ENCODE measurements around the gene NRCAM.

Gene NRCAM

DNA sequence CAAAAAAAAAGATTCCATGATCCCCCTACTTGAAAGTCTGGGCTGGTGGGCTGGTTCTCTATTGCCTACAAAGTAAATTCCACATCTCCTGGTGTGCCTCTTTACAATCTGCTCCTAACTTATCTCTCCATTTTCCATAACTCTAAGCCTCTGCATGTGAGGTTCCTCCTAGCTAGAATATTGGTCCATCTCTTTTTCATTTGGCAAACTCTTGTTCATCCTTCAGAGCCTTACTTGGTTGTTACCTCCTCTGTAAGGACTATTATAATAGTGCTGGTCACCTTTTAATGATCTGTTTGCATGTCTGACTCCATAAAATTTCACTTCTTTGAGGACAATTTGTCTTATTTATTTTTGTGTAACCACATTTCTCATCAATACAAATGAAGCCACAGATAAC lies 1.6 kb upstream of the NRCAM start:
- no peak for DNase-seq

DNA sequence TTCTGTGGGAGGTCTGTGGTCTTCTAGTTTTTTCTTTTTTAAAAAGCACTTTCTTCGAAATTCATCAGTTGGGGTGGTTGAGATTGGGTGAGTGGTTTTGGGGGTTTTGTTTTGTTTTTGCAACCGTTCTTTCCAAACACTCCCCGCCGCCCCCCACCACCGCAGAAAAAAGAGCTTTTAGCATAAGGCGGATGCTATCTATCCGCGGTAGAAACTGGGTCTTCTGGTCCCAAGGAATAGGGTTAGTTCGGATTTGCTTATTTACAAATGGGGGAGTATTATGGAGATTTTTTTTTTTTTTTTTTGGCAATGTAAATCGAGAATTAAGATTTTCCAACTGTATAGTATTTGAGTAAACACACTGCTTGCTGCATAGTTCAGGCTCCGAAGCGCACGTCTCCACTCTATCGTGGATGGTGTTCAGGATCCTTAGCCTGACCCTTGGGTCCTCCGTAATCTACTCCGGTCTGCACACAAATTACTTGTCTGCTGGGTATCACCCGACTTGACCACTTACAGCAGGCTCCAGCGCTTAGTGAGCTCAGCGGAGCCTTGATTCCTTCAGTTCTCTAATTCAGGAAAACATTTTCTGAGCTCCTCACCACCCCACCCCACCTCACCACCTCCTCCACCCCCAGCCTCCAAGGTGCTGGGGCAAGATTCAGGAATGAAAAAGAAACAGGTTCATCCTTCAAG lies 757 bp upstream of the NRCAM start:
- DNase-seq = no peak

DNA sequence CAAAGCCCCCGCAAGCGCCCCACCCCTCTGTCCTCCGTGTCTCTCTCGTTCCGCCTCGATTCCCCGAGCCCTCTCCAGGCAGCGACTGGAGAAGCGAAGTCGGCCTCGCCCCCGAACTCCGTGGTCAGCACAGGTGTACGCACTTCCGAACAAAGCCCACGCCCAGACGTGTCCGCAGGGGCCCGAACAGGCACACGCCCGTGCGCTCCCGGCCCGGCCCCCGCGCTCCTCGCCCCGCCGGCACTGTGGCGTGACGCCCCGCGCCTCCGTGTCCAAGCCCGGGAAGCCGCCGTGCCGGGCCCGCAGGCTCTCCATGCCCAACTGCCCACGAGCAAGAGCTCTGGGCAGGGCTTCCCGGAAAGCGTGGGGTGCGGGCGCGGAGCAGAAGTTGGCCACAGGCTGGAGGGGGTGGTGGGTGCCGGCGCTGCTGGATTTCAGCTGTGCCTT lies 662 bp downstream of the NRCAM start:
- DNase-seq = no peak

DNA sequence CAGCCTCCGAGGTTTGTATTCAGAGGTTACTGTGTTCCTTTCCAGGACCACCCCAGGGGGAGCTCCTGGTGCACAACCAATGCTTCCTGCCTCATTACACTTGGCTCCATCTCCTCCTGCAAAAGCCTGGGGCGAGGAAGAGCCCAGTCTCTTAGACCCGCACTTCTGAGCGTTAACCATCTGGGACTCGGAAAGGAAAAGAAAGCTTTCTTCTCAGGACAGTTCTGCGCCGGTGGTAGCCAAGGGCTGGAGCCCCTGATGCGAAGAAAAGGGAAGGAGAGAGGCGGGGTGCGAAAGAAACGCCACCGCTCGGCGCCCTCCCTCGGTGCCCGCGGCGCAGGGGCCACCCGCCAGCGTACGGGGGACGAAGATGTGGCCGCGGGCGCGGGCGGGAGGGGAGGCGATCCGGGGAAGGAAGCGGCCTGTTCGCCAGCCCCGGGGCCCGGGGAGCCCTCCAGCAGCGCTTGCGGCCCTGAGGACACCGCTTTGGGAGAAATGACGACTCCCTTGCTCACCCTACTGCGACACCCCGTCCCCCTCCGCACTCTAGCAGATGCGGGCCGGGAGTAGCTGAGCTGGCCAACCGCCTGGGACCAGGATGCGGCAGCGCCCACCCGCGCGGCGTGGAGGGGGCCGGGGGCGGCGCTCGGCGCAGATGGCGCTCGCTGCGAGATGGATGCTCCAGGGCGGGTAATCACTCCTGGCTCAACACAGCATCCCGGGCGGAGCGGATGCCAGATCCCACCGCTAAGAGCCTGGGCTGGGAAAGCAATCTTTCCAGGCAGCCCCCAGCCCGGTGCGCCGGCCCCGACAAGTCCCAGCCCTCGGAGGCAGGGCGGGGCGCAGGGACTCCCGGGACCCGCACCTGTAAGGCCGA lies 1.3 kb downstream of the NRCAM start:
- no peak for DNase-seq

DNA sequence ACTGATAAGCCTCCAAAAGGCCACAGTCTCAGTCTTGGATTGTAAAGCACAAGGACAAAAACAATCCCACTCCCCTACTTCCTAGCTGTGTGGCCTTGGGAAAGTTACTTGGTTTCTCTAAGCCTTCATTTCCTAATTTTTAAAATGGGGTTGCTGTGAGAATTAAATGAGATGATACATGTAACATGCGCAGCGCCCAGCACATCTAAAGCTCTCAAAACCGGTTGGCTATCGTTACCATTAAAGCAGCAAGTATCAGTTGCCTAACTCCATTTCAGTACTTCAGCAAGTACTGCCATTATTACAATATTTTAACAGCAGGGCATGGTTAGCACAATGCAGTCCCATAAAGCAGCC lies 1.9 kb downstream of the NRCAM start:
- DNase-seq = no peak

DNA sequence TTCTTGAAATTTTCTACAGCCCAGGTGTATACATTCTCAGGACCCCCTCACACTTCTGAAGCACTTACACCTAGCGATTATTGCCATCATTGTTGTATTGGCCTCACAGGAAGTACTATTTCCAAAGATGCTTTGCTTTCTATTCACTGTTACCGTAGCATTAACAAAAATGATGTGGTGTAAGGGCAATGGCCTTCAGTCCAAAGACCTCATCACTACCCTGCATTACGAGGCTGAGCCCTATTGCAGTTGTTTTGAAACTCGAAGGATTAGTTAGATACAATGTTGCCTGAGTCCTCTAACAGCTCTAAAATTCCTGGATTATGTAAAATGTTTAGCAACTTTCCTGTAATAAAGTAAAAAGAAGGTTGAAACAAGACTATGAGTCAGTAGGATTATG lies 2.9 kb downstream of the NRCAM start:
- no peak for DNase-seq

DNA sequence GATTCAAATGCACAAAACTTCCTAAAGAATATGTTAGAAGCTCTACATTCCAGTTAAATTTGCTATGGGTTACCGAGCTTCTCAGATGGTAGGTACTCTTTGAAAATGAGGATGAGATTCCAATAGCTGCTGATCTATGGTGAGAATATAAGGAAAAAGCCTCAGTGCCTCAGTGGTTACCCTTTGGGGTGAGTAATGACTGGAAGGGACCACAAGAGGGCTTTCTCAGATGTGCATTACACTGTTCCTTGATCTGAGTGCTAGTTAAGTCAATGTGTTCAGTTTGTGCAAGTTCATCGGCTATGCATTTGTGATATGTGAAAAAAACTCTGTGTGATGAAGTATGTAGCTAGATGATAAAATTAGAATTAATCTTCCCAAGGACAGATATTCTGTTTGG lies 3.5 kb downstream of the NRCAM start:
- no peak for DNase-seq

DNA sequence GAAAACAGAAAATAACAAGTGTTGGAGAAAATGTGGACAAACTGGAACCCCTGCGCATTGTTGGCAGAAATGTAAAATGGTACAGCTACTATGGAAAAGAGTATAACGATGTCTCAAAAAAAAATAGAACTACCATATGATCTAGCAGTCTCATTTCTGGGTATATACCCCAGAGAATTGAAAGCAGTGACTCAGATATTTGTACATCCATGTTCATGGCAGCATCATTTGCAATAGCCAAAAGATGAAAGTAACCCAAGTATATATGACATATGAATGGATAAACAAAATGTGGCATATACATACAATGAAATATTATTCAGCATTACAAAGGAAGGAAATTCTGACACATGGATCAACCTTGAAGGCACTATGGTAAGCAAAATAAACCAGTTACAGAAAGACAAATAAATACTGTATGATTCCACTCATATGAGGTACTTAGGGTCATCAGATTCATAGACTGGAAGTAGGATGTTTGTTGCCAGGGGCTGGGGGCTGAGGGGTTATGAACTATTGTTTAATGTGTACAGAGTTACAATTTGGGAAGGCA lies 4.9 kb downstream of the NRCAM start:
- no peak for DNase-seq

DNA sequence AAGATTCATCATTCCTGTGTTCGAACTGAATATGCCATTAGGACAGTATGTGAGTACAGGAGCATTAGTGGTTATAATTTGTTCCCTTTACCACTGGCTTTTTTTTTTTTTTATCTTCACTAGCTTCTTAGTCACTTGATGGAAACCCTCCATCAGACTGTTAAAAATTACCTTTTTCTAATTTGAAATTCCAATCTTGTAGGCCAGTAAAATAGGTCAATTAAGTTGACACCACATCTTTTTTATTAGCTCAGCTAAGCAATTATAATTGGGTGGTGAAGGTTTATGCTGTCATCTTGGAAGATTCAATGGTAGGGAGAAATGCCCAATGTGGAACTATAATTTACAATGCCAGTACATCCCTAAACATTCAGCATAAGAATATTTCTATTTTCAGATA lies 6.1 kb downstream of the NRCAM start:
- no peak for DNase-seq

DNA sequence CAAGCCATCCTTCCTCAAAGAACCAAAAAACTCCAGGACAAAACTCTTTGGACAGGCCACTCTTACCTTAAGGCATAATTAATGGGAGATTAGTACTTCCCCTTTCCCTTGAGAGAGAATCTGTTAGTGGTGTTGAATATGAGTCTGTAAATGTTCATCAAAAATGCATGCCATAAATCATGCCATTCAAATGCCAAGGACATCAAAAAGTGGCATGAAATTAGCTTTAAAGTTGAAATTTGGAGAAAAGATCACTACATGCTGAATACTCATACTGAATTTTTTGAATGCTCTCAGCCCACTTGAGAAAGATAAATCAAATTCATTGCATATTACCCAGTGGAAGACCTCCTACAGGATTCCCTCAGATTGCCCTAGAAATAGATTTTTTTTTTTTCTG lies 6.7 kb downstream of the NRCAM start:
- DNase-seq = no peak

DNA sequence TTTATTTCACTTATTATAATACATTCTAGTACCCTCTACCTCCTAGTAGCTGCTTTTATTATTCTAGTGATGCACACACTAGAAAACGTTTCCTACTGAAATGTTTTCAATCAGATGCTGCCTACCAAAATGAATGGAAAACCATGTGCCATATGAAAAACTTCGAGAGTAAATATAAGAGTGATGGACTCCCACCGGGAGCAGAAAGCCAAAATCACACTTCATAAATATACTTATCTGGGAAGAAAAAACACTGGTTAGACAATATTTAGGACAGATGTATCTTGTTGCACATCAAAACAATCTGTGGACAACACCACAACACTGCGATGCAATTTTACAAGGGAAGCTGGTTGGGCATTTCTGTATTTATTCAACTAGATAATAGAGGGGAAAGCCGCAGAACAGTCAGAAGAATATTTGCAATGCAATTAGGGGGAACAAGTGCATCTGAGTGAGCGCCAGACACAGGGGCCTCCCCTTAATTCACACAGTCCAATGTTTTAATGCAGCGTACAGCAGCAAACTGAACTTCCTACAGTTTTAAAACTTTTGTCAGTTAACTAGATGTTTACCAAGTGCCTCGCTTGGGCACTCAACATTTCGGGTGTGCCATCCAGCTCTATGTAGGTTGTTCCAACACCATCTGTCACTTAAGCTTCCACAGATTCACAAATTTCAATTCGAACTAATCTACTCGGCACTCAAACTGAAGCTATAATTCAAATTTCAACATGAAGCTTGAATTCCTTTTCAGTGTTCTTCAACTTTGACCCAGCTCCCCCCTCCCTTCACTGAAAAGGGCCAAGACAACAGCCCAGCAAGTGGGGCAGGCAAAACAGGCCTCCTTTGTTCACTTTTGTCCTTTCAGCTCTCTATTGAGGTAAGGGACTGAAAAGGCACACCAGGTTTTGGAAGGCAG lies 7.4 kb downstream of the NRCAM start:
- DNase-seq = no peak

DNA sequence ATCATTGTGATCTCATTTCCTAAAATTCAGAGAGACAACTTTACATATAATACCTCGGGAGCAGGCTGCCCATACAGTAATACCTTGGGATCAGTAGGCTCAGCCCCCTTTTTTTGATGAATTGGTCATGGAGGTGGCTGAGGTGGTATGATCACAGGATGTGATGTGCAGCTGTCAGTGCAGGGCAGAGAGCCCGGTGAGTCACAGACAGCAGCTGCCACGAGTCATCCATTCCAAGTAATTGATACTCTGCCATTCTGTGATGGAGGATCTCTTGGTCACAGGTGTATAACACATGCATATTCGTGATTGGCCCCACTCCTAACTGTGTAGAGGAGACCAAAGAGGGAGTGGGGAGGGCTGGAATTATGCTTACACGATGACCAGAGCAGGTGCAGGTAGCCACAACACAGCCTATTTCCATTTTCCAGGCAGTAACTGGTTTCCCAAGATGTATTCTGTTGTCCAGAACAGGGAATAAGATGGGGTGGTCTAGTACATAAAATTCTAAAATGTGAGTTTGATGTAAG lies 14.1 kb downstream of the NRCAM start:
- no peak for DNase-seq

DNA sequence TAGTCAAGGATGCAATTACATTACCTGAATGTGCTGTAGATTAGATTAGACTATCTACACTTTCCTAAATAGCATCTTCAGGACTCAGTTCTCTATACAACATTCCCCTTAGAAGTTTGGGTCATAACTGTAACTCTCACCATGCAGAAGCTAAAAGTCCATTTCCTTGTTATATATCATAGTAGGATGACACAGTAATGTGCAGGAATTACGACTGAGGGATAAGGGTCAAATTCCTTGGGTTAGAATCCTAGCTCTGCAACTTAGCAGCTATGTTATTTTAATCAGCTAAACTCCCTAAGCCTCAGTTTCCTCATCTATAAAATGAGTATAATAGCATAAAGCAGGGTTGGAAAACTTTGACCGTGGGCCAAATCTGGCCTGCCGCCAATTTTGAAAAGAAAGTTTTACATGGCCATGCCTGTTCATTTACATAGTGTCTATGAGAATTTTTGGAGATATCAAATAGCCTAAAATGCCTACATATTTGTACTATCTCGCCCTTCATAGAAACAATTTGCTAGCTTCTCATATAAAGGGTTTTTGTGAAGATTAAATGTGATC lies 14.8 kb downstream of the NRCAM start:
- no peak for DNase-seq

DNA sequence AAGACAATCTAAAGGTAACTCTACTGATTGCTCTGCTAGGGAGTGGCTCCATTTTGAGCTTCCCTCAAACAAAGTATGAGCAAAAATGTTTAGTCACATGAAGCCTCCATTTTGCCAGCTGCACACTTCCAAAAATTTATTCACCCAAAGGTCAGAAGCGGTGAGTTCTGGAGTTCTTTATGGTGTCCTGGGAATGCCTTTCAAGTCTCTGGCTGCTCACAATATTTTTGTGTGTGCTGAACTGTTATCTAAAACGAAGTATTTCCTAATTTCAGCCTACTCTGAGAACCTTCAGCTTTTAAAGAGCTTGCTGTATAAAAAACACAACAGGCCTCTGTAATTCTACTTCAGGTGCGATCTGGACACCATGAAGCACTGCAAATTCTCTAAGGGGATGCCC lies 15.6 kb downstream of the NRCAM start:
- no peak for DNase-seq

DNA sequence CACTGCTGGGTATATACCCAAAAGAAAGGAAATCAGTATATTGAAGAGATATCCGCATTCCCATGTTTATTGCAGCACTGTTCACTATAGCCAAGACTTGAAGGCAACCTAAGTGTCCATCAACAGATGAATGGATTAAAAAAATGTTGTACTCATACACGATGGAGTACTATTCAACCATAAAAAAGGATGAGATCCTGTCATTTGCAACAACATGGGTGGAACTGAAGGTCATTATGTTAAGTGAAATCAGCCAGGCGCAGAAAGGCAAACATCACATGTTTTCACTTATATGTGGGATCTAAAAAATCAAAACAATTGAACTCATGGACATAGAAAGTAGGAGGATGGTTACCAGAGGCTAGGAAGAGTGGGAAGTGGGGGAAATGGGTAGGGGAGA lies 19.3 kb downstream of the NRCAM start:
- no peak for DNase-seq

DNA sequence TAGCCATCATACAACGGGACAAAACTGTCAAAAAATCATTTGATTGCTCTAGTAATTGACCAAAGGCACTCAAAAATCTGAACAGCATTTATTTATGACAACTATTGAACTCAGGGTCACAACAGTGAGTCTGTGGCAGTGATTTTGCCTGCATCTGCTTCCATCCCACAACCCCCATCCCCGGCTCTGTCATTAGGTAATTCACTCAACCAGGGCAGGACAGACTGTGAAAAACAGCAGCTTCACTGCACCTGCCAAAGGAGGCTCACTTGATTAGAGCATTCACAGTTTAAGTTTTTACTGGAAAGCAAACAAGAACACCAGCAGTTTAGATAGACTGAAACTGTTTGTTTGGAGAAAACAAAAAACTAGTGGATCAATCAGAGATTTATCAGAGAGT lies 22.2 kb downstream of the NRCAM start:
- DNase-seq = no peak

DNA sequence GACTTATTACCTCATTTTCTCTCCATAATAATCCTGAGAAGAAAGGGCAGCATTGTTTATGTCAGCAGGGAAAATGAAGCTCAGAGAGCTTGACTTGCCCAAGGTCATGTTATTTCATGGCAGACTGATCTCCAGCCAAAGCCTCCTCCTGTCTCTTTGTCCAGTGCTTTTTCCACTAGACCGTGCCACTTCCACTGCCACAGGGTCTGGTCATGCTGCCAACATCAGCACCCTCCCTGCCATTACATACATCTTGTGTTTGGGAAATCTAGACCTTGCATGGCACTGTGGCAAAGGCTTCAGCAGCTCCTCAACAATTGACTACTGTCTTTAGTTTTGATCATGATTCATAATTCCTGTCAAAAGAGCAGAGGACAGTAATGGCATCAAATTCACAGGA lies 25.1 kb downstream of the NRCAM start:
- no peak for DNase-seq

DNA sequence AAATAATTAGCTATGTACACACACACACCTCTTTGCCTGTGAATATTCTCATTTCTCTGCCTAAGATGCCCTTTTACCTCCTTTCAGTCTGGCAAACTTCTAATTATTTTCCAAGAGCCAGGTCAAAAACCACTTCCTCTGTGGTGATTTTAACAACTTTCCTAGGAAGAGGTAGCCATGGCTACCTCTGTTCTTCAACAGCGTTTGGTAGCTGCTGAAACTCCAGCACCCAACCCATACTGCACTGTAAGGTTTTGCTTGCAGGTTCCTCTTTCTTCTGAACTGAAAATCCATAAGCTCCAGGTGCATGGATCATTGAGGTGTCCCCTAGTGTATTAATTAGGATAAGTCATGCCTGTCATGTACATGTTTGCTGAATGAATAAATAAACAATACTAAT lies 25.6 kb downstream of the NRCAM start:
- DNase-seq = no peak

DNA sequence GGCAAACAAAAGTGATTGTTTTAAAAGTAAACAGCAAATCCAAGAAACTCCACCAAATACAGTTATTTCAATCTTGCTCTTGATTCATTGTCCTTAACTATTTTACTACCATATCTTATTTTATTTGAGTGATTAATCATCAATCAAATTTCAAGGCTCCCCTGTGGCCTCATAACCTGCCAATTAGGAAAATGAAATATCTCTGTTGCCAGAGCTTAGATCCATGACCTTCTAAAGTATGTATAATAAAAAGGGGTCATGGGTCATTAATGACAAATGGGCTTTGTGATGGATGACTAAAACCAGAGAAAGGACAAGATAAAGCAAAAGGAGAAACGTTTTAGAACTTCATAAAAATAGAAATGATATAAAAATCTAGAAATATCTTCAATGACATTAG lies 28.5 kb downstream of the NRCAM start:
- no peak for DNase-seq

DNA sequence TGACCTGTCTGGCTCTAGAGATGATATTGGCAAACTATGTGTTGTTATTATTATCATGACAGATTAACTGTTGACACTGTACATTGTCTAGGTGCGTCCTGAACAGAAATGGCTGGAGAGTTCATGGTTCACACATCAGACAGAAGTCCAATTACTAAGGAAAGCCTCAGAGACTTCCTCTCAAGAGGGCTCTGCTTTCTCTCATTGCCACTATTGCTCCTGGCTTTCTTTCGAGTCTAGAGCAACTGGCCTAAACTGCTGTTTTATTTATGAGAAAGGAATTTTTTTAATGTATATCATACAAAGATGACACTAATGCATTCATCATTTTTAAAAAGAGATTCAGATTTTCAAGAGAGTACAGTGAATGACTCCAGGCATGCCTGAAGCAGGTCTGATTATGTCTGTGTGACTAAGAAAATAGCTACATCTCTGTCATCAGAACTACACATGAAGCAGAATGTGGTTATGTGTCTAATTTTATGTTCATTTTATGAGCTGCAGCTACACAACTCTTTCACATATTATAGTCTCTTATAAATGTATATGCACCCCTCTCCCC lies 30.4 kb downstream of the NRCAM start:
- no peak for DNase-seq

DNA sequence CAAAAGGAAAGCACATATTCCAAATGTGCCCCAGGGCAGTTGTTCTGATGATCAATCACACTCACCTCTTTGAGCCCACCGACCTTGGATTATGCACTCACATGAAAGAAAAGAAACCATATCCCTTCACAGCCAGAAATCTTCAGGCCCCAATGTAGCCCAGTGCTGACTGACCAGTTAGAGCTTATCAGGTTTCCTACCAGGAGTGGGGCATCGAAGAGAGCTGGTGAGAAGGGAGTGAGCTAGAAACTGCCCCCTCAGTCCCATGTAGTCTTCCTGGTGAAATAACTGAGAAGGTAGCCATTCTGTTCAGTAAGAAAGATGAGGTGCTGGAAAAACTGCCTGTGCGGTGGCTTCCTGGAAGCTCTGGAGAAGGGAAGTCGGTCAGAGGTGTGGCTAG lies 32.2 kb downstream of the NRCAM start:
- no peak for DNase-seq
